HepG2 (cell line): ENCODE data around the gene ADAMTS16. TPM values are rescaled to one million over a fixed set of nuclear protein-coding genes. Genes with fewer than 3 reads are reported as not detected.

ENCODE experiments used
- ATAC-seq: fragments of 200-7000 bp; cut with Tn5 transposase; 3 replicates; pipeline ENCODE4 v1.9.1; 2020; ENCODE audit warnings: mild to moderate bottlenecking, moderate library complexity
- BruUV-seq: library from RNA; stranded (reverse); fragments of 400-500 nt; replicated peaks from 2 replicates; lab custom pipeline; 2021; lab: Mats Ljungman, UMichigan
- CTCF ChIA-PET: fragments of 300-600 bp; formaldehyde crosslinking; extraction: SDS; loops from one replicate; lab custom pipeline; 2021; ENCODE audit warnings: low total read pairs, inconsistent platforms, low intra/inter-chr PET ratio; lab: Yijun Ruan, JAX
- POLR2A ChIA-PET: fragments of 350-600 bp; sonication (Branson Sonifier 250); formaldehyde crosslinking; loops from one replicate; lab custom pipeline; 2020; ENCODE audit warnings: antibody characterized with exemption, inconsistent platforms; lab: Yijun Ruan, JAX
- DNase-seq: peaks from one replicate; pipeline ENCODE4 v3.0.0-alpha.2; 2015; ENCODE audit warnings: low spot score
- FAIRE-seq: peaks from 3 replicates; lab custom pipeline; 2011; peaks lifted over from hg19 to GRCh38; lab: Jason Lieb, UNC
- H2AFZ ChIP-seq: one replicate; pipeline ENCODE4 v1.6.1; 2011; ENCODE audit warnings: low read length, inconsistent platforms
- H3K27ac ChIP-seq: fragments of 300-600 bp; 3 replicates; pipeline ENCODE4 v1.8.0; 2011; ENCODE audit warnings: mixed run types, mild to moderate bottlenecking, mixed read lengths, low read length, inconsistent platforms; ENCODE audit not compliant: insufficient read depth; ENCODE audit errors: extremely low read length
- H3K27me3 ChIP-seq, 2 experiments: fragments of 200-600 bp in 1 of 2; 2 replicates in 1 of 2; 3 replicates in 1 of 2; pipeline versions ENCODE4 v1.6.0 to v1.8.0; 2011; ENCODE audit warnings: low read length in 2 of 2, mild to moderate bottlenecking in 2 of 2, moderate library complexity in 2 of 2, inconsistent platforms in 1 of 2; ENCODE audit not compliant: insufficient read depth in 2 of 2, control insufficient read depth in 1 of 2
- H3K36me3 ChIP-seq, 2 experiments: fragments of 200-600 bp in 1 of 2; replicated peaks in 1 of 2; 2 replicates in 1 of 2; 3 replicates in 1 of 2; pipeline versions ENCODE4 v1.5.1 to v1.8.0; 2011; ENCODE audit warnings: low read length in 2 of 2, inconsistent platforms in 1 of 2; ENCODE audit not compliant: insufficient read depth in 2 of 2, control insufficient read depth in 1 of 2
- H3K4me1 ChIP-seq: 2 replicates; pipeline ENCODE4 v1.5.1; 2012; ENCODE audit warnings: low read length, inconsistent platforms; ENCODE audit not compliant: insufficient read depth
- H3K4me2 ChIP-seq: 2 replicates; pipeline ENCODE4 v1.6.0; 2011; ENCODE audit warnings: low read depth, low read length, inconsistent platforms
- H3K4me3 ChIP-seq, 3 experiments: fragments of 200-600 bp in 1 of 3; sonication (generic), shearing (Covaris generic) in 1 of 3; replicated peaks in 1 of 3; 2 replicates each; pipeline ENCODE4 v1.5.1; 2011 to 2016; ENCODE audit warnings: low read length in 3 of 3, inconsistent platforms in 2 of 3, low read depth in 2 of 3, mild to moderate bottlenecking in 2 of 3, control low read depth in 1 of 3, mixed read lengths in 1 of 3; ENCODE audit not compliant: insufficient read depth in 1 of 3
- H3K79me2 ChIP-seq: one replicate; pipeline ENCODE4 v1.6.1; 2011; ENCODE audit warnings: low read length, inconsistent platforms; ENCODE audit not compliant: insufficient read depth
- H3K9ac ChIP-seq: 2 replicates; pipeline ENCODE4 v1.6.0; 2011; ENCODE audit warnings: mild to moderate bottlenecking, low read depth, low read length, inconsistent platforms; ENCODE audit not compliant: insufficient read depth
- H3K9me3 ChIP-seq: 2 replicates; pipeline ENCODE4 v1.5.1; 2012; ENCODE audit warnings: mild to moderate bottlenecking, low read length
- H4K20me1 ChIP-seq: 2 replicates; pipeline ENCODE4 v1.6.0; 2011; ENCODE audit warnings: inconsistent platforms, mild to moderate bottlenecking, low read length, moderate library complexity; ENCODE audit not compliant: insufficient read depth
- HES4 ChIP-seq: sonication (generic); formaldehyde crosslinking; IDR thresholded peaks from 2 replicates; pipeline ENCODE4 v1.9.0; 2021; ENCODE audit warnings: mild to moderate bottlenecking, missing genetic modification reagents, borderline replicate concordance
- KDM2A ChIP-seq: sonication (generic); formaldehyde crosslinking; IDR thresholded peaks from 2 replicates; pipeline ENCODE4 v1.4.0; 2020; ENCODE audit warnings: low read depth, missing genetic modification reagents, borderline replicate concordance
- MEF2D ChIP-seq: sonication (generic); formaldehyde crosslinking; IDR thresholded peaks from 2 replicates; pipeline ENCODE4 v1.5.1; 2020; ENCODE audit warnings: mild to moderate bottlenecking, missing genetic modification reagents
- PRMT3 ChIP-seq: sonication (generic); formaldehyde crosslinking; IDR thresholded peaks from 2 replicates; pipeline ENCODE4 v1.8.1; 2022; ENCODE audit warnings: low read depth, mild to moderate bottlenecking, moderate library complexity, missing genetic modification reagents, borderline replicate concordance
- RFXAP ChIP-seq: sonication (generic); formaldehyde crosslinking; IDR thresholded peaks from 2 replicates; pipeline ENCODE4 v1.4.0; 2020; ENCODE audit warnings: missing genetic modification reagents, borderline replicate concordance
- SAP130 ChIP-seq: IDR thresholded peaks from 2 replicates; pipeline ENCODE4 v1.6.1; 2016; ENCODE audit warnings: low read depth
- TCF7 ChIP-seq: sonication (generic); IDR thresholded peaks from 2 replicates; pipeline ENCODE4 v1.6.1; 2016; ENCODE audit warnings: antibody characterized with exemption, low read depth
- ZNF225 ChIP-seq: sonication (generic); formaldehyde crosslinking; IDR thresholded peaks from 2 replicates; pipeline ENCODE4 v1.4.0; 2020; ENCODE audit warnings: mild to moderate bottlenecking, missing genetic modification reagents
- ZNF382 ChIP-seq: sonication (generic); formaldehyde crosslinking; IDR thresholded peaks from 2 replicates; pipeline ENCODE4 v1.5.0; 2020; ENCODE audit warnings: missing genetic modification reagents, mild to moderate bottlenecking, borderline replicate concordance
- ZNF549 ChIP-seq: sonication (generic); formaldehyde crosslinking; IDR thresholded peaks from 2 replicates; pipeline ENCODE4 v1.5.0; 2020; ENCODE audit warnings: missing genetic modification reagents
- ZNF670 ChIP-seq: sonication (generic); formaldehyde crosslinking; IDR thresholded peaks from 2 replicates; pipeline ENCODE4 v1.8.0; 2022; ENCODE audit warnings: mild to moderate bottlenecking, missing genetic modification reagents, borderline replicate concordance
- ZNF850 ChIP-seq: sonication (generic); formaldehyde crosslinking; conservative IDR thresholded peaks from 2 replicates; pipeline ENCODE4 v1.9.0; 2021; ENCODE audit warnings: mild to moderate bottlenecking, missing genetic modification reagents
- WGBS: methylation state at CpG from one replicate; pipeline ENCODE4 v1.1.6; 2017; ENCODE audit warnings: low lambda C conversion rate; 5-methylcytosine and 5-hydroxymethylcytosine counted together
- in situ Hi-C: cut with HindIII; loops from 2 replicates; pipeline ENCODE4 v1.10.0; 2017; ENCODE audit warnings: low pct_unique_long_range_greater_than_20kb; ENCODE audit not compliant: extremely low pct_ligation_motif_present
- intact Hi-C: fragments of 100-400 bp; cut with micrococcal nuclease; formaldehyde crosslinking; loops from one replicate; pipeline ENCODE4 v1.10.0; 2022; ENCODE audit not compliant: unreplicated experiment
- polyA plus RNA-seq, 8 experiments: library from polyadenylated mRNA; depleted of rRNA in 3 of 8; stranded (reverse) in 7 of 8; unstranded in 1 of 8; fragments of >200 nt; fragmentation: Illumina TruSeq in 4 of 8; extraction: Trizol in 4 of 8; gene quantifications; 2 replicates each; pipeline versions ENCODE4 v1.2.1 to v1.2.3, GENCODE V29; 2011 to 2016; ENCODE audit warnings: low read depth in 4 of 8, missing spikeins in 1 of 8, mixed read lengths in 1 of 8; ENCODE audit not compliant: insufficient read depth in 1 of 8
- total RNA-seq, 5 experiments: library from RNA; depleted of rRNA; stranded (reverse); fragments of >200 nt; fragmentation: Illumina TruSeq; extraction: Trizol; gene quantifications; 2 replicates each; pipeline ENCODE4 v1.2.3, GENCODE V29; 2016; ENCODE audit warnings: low read depth in 1 of 5
- TF ChIP-seq, protein P1 (sequence below): sonication (generic); formaldehyde crosslinking; IDR thresholded peaks from 2 replicates; pipeline ENCODE4 v1.5.1; 2020; ENCODE audit warnings: mild to moderate bottlenecking, missing genetic modification reagents, borderline replicate concordance
- TF ChIP-seq, protein P2 (sequence below): sonication (generic); formaldehyde crosslinking; IDR thresholded peaks from 2 replicates; pipeline ENCODE4 v1.5.1; 2020; ENCODE audit warnings: mild to moderate bottlenecking, moderate library complexity, missing genetic modification reagents

Gene ADAMTS16
- total and polyA plus RNA-seq, 2 of the 13 experiments (the other 11 are each of a cell fraction or from before 2014, with no cell fraction given), result 0.02 to 0.03 TPM

- no peak for TF ChIP-seq TCF7
- TF ChIP-seq HES4 (CRISPR knock-in tag), result no peak
Measured at GRCh38 chr5:5344606-5345005, 204.5 kb downstream of the ADAMTS16 start (continued).

GRCh38 chr5:5347442-5347841 is 207.3 kb downstream of the ADAMTS16 start:
- no TSS peak for BruUV-seq
- in situ Hi-C loops, result no loop called here
- WGBS, result 69% methylated on average over 7 of the region's 7 CpGs
- TF ChIP-seq MEF2D (CRISPR knock-in tag) (no peak), ZNF225 (CRISPR knock-in tag) (no peak), SAP130 (CRISPR knock-in tag) (no peak), ZNF549 (no peak), ZNF850 (no peak), ZNF382 (CRISPR knock-in tag) (no peak), ZNF670 (CRISPR knock-in tag) (no peak), RFXAP (CRISPR knock-in tag) (no peak), PRMT3 (CRISPR knock-in tag) (no peak), KDM2A (CRISPR knock-in tag) (no peak)
- TF ChIP-seq, protein P1, sequence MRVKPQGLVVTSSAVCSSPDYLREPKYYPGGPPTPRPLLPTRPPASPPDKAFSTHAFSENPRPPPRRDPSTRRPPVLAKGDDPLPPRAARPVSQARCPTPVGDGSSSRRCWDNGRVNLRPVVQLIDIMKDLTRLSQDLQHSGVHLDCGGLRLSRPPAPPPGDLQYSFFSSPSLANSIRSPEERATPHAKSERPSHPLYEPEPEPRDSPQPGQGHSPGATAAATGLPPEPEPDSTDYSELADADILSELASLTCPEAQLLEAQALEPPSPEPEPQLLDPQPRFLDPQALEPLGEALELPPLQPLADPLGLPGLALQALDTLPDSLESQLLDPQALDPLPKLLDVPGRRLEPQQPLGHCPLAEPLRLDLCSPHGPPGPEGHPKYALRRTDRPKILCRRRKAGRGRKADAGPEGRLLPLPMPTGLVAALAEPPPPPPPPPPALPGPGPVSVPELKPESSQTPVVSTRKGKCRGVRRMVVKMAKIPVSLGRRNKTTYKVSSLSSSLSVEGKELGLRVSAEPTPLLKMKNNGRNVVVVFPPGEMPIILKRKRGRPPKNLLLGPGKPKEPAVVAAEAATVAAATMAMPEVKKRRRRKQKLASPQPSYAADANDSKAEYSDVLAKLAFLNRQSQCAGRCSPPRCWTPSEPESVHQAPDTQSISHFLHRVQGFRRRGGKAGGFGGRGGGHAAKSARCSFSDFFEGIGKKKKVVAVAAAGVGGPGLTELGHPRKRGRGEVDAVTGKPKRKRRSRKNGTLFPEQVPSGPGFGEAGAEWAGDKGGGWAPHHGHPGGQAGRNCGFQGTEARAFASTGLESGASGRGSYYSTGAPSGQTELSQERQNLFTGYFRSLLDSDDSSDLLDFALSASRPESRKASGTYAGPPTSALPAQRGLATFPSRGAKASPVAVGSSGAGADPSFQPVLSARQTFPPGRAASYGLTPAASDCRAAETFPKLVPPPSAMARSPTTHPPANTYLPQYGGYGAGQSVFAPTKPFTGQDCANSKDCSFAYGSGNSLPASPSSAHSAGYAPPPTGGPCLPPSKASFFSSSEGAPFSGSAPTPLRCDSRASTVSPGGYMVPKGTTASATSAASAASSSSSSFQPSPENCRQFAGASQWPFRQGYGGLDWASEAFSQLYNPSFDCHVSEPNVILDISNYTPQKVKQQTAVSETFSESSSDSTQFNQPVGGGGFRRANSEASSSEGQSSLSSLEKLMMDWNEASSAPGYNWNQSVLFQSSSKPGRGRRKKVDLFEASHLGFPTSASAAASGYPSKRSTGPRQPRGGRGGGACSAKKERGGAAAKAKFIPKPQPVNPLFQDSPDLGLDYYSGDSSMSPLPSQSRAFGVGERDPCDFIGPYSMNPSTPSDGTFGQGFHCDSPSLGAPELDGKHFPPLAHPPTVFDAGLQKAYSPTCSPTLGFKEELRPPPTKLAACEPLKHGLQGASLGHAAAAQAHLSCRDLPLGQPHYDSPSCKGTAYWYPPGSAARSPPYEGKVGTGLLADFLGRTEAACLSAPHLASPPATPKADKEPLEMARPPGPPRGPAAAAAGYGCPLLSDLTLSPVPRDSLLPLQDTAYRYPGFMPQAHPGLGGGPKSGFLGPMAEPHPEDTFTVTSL (CRISPR knock-in tag), result no peak
- TF ChIP-seq, protein P2, sequence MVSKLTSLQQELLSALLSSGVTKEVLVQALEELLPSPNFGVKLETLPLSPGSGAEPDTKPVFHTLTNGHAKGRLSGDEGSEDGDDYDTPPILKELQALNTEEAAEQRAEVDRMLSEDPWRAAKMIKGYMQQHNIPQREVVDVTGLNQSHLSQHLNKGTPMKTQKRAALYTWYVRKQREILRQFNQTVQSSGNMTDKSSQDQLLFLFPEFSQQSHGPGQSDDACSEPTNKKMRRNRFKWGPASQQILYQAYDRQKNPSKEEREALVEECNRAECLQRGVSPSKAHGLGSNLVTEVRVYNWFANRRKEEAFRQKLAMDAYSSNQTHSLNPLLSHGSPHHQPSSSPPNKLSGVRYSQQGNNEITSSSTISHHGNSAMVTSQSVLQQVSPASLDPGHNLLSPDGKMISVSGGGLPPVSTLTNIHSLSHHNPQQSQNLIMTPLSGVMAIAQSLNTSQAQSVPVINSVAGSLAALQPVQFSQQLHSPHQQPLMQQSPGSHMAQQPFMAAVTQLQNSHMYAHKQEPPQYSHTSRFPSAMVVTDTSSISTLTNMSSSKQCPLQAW (CRISPR knock-in tag), result no peak

More at GRCh38 chr5:5347442-5347841, 207.3 kb downstream of the ADAMTS16 start:
- Histone ChIP-seq H3K4me3 (no peak overlapping the region), H3K9ac (no peak overlapping the region), H3K27me3 (no peaks in the 10 kb centered on the region), H2AFZ (no peak overlapping the region), H3K4me2 (no peak overlapping the region), H3K79me2 (no peaks in the 10 kb centered on the region), H4K20me1 (no peaks in the 10 kb centered on the region), H3K27ac (no peak overlapping the region), H3K4me1 (peaks cover 41% of the 10 kb centered on the region), H3K36me3 (no peaks in the 10 kb centered on the region), H3K9me3 (no peaks in the 10 kb centered on the region)
- ATAC-seq, result no peak
- CTCF ChIA-PET, result no interaction called here
- no peak for FAIRE-seq
- POLR2A ChIA-PET, result no interaction called here
- intact Hi-C loops, result no loop called here
- no peak for DNase-seq
